ENCODE results near the gene TADA3.

DNA sequence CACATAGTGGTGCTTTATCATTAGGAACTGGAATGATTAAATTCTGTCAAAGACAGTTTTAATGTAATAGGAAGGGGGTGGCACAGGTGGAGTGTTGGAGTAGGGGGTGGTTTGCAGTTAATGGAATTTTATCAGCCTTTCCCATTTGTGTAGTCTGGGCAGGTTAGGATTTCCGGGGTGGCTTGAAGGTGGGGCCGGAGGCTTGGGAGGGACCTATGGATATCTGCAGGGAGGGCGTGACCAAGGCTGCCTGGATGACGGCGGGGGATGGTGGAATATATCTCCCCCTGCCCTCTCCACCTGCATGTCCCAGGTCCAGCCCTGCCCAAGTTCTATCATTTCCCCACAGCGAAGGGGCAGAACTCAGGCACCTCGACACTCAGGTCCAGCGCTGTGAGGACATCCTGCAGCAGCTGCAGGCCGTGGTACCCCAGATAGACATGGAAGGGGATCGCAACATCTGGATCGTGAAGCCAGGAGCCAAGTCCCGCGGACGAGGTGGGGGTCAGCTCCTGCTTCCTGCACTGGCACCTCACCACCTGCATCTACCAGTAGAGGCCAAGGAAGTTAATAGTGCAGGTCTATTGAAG, 33.3 kb upstream of the TADA3 start:
- TF ChIP-seq, protein P1, sequence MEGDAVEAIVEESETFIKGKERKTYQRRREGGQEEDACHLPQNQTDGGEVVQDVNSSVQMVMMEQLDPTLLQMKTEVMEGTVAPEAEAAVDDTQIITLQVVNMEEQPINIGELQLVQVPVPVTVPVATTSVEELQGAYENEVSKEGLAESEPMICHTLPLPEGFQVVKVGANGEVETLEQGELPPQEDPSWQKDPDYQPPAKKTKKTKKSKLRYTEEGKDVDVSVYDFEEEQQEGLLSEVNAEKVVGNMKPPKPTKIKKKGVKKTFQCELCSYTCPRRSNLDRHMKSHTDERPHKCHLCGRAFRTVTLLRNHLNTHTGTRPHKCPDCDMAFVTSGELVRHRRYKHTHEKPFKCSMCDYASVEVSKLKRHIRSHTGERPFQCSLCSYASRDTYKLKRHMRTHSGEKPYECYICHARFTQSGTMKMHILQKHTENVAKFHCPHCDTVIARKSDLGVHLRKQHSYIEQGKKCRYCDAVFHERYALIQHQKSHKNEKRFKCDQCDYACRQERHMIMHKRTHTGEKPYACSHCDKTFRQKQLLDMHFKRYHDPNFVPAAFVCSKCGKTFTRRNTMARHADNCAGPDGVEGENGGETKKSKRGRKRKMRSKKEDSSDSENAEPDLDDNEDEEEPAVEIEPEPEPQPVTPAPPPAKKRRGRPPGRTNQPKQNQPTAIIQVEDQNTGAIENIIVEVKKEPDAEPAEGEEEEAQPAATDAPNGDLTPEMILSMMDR (conservative IDR thresholded peaks at IDR 0.05; ENCODE audit: low read depth, low read length): no peak
- no peak for TF ChIP-seq EZH2phosphoT487 (IDR thresholded peaks at IDR 0.05; ENCODE audit: borderline replicate concordance, low read length)
- TF ChIP-seq EZH2 (IDR thresholded peaks at IDR 0.05; ENCODE audit: low read length, unreplicated experiment): no peak

All from PC-3 (cell line).